ENCODE data around the gene TOR3A. TPM values are rescaled to one million over a fixed set of nuclear protein-coding genes. Genes with fewer than 3 reads are reported as not detected.

TOR3A gene
- total and polyA plus RNA-seq, 2 of the 13 experiments (the other 11 are each of a cell fraction or from before 2014, with no cell fraction given) = 14.7 to 28.4 TPM

DNA sequence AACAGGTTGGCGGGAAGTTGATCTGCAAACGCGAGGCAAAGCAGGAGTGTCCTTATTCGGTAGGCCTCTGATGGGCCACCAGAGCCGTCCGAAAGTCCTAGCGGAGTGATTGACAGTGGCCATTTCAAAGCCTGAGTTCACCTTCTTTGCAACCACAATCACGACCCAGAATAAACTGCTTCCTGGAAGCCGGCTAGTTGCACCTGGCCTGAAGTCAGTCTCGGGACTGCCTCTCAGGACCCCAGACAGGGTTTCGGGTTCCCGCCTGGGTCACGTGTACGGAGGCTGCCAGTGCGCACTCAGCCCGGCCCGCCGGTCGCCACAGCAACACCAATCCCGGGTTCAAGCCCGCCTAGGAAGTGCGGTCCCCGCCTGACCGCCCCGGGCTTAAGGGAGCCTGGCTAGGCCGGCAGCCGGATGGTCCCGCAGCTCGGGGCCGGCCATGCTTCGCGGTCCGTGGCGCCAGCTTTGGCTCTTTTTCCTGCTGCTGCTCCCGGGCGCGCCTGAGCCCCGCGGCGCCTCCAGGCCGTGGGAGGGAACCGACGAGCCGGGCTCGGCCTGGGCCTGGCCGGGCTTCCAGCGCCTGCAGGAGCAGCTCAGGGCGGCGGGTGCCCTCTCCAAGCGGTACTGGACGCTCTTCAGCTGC lies at the start of gene TOR3A (continued):
- TF ChIP-seq, protein P1, sequence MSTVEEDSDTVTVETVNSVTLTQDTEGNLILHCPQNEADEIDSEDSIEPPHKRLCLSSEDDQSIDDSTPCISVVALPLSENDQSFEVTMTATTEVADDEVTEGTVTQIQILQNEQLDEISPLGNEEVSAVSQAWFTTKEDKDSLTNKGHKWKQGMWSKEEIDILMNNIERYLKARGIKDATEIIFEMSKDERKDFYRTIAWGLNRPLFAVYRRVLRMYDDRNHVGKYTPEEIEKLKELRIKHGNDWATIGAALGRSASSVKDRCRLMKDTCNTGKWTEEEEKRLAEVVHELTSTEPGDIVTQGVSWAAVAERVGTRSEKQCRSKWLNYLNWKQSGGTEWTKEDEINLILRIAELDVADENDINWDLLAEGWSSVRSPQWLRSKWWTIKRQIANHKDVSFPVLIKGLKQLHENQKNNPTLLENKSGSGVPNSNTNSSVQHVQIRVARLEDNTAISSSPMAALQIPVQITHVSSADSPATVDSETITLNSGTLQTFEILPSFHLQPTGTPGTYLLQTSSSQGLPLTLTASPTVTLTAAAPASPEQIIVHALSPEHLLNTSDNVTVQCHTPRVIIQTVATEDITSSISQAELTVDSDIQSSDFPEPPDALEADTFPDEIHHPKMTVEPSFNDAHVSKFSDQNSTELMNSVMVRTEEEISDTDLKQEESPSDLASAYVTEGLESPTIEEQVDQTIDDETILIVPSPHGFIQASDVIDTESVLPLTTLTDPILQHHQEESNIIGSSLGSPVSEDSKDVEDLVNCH (CRISPR knock-in tag; IDR thresholded peaks at IDR 0.05) = no peak; the same call in 1 of the 2 replicates
- TF ChIP-seq ZNF431 (CRISPR knock-in tag; IDR thresholded peaks at IDR 0.05; ENCODE audit: borderline replicate concordance, low read depth) (no peak), KMT2B (CRISPR knock-in tag; IDR thresholded peaks at IDR 0.05) (peak; percentile 70), ZNF136 (CRISPR knock-in tag; IDR thresholded peaks at IDR 0.05; ENCODE audit: low read depth) (no peak), ZNF598 (CRISPR knock-in tag; IDR thresholded peaks at IDR 0.05; ENCODE audit: borderline replicate concordance) (peak; percentile 57; the same call in 1 of the 2 replicates), ZNF878 (CRISPR knock-in tag; IDR thresholded peaks at IDR 0.05) (0 out of 2 replicates have a peak, but pooled peaks have one; percentile 75), MBNL3 (CRISPR knock-in tag; conservative IDR thresholded peaks at IDR 0.05) (no peak), ZNF225 (CRISPR knock-in tag; IDR thresholded peaks at IDR 0.05) (peak; percentile 38; the same call in 1 of the 2 replicates), U2AF1 (optimal IDR thresholded peaks at IDR 0.05; ENCODE audit: low read depth, low read length) (no peak), NR2F1 (CRISPR knock-in tag; IDR thresholded peaks at IDR 0.05) (no peak), ZNF451 (CRISPR knock-in tag; IDR thresholded peaks at IDR 0.05) (peak; percentile 80), TP53 (CRISPR knock-in tag; conservative IDR thresholded peaks at IDR 0.05) (peak; percentile 91; the same call in 1 of the 2 replicates), MEIS1 (CRISPR knock-in tag; IDR thresholded peaks at IDR 0.05; ENCODE audit: borderline replicate concordance) (peak; percentile 20; the same call in 1 of the 2 replicates), DPF2 (CRISPR knock-in tag; IDR thresholded peaks at IDR 0.05; ENCODE audit: borderline replicate concordance, low read depth) (no peak), GFI1 (CRISPR knock-in tag; IDR thresholded peaks at IDR 0.05; ENCODE audit: borderline replicate concordance) (peak; percentile 88)
- TF ChIP-seq, protein P2, sequence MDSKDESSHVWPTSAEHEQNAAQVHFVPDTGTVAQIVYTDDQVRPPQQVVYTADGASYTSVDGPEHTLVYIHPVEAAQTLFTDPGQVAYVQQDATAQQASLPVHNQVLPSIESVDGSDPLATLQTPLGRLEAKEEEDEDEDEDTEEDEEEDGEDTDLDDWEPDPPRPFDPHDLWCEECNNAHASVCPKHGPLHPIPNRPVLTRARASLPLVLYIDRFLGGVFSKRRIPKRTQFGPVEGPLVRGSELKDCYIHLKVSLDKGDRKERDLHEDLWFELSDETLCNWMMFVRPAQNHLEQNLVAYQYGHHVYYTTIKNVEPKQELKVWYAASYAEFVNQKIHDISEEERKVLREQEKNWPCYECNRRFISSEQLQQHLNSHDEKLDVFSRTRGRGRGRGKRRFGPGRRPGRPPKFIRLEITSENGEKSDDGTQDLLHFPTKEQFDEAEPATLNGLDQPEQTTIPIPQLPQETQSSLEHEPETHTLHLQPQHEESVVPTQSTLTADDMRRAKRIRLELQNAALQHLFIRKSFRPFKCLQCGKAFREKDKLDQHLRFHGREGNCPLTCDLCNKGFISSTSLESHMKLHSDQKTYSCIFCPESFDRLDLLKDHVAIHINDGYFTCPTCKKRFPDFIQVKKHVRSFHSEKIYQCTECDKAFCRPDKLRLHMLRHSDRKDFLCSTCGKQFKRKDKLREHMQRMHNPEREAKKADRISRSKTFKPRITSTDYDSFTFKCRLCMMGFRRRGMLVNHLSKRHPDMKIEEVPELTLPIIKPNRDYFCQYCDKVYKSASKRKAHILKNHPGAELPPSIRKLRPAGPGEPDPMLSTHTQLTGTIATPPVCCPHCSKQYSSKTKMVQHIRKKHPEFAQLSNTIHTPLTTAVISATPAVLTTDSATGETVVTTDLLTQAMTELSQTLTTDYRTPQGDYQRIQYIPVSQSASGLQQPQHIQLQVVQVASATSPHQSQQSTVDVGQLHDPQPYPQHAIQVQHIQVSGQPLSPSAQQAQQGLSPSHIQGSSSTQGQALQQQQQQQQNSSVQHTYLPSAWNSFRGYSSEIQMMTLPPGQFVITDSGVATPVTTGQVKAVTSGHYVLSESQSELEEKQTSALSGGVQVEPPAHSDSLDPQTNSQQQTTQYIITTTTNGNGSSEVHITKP (CRISPR knock-in tag; IDR thresholded peaks at IDR 0.05; ENCODE audit: low read depth) = 0 out of 2 replicates have a peak, but pooled peaks have one; percentile 22
- TF ChIP-seq, protein P3, sequence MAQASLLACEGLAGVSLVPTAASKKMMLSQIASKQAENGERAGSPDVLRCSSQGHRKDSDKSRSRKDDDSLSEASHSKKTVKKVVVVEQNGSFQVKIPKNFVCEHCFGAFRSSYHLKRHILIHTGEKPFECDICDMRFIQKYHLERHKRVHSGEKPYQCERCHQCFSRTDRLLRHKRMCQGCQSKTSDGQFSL (CRISPR knock-in tag; IDR thresholded peaks at IDR 0.05) = no peak
- TF ChIP-seq, protein P4, sequence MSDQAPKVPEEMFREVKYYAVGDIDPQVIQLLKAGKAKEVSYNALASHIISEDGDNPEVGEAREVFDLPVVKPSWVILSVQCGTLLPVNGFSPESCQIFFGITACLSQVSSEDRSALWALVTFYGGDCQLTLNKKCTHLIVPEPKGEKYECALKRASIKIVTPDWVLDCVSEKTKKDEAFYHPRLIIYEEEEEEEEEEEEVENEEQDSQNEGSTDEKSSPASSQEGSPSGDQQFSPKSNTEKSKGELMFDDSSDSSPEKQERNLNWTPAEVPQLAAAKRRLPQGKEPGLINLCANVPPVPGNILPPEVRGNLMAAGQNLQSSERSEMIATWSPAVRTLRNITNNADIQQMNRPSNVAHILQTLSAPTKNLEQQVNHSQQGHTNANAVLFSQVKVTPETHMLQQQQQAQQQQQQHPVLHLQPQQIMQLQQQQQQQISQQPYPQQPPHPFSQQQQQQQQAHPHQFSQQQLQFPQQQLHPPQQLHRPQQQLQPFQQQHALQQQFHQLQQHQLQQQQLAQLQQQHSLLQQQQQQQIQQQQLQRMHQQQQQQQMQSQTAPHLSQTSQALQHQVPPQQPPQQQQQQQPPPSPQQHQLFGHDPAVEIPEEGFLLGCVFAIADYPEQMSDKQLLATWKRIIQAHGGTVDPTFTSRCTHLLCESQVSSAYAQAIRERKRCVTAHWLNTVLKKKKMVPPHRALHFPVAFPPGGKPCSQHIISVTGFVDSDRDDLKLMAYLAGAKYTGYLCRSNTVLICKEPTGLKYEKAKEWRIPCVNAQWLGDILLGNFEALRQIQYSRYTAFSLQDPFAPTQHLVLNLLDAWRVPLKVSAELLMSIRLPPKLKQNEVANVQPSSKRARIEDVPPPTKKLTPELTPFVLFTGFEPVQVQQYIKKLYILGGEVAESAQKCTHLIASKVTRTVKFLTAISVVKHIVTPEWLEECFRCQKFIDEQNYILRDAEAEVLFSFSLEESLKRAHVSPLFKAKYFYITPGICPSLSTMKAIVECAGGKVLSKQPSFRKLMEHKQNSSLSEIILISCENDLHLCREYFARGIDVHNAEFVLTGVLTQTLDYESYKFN (CRISPR knock-in tag; conservative IDR thresholded peaks at IDR 0.05) = peak; percentile 42

Data from HepG2 (cell line).